CD14-positive monocyte (primary cell): ENCODE measurements around the gene BEGAIN. TPM values are rescaled to one million over a fixed set of nuclear protein-coding genes. Genes with fewer than 3 reads are reported as not detected.

ENCODE experiments used
- DNase-seq, 3 donors: peaks; one replicate each; pipeline ENCODE4 v3.0.0-alpha.2; 2011 to 2022
- H2AFZ ChIP-seq: 2 replicates; pipeline ENCODE4 v1.6.0; 2012; ENCODE audit warnings: mild to moderate bottlenecking, low read depth, low read length, inconsistent platforms; ENCODE audit not compliant: insufficient read depth, poor library complexity, severe bottlenecking
- H3K27ac ChIP-seq, 2 donors: 1 replicate in 1 of 2; 2 replicates in 1 of 2; pipeline ENCODE4 v1.5.1; 2012 to 2013; ENCODE audit warnings: low read length in 2 of 2, control low read depth in 1 of 2, inconsistent platforms in 1 of 2, low read depth in 1 of 2, mild to moderate bottlenecking in 1 of 2
- H3K27me3 ChIP-seq, 2 donors: one replicate each; pipeline versions ENCODE4 v1.6.0 to v1.6.1; 2011 to 2013; ENCODE audit warnings: low read length in 2 of 2; ENCODE audit not compliant: control insufficient read depth in 2 of 2, insufficient read depth in 2 of 2
- H3K36me3 ChIP-seq, 2 donors: replicated peaks in 1 of 2; 1 replicate in 1 of 2; 2 replicates in 1 of 2; pipeline versions ENCODE4 v1.5.1 to v1.6.1; 2012 to 2013; ENCODE audit warnings: low read length in 2 of 2, control low read depth in 1 of 2, inconsistent platforms in 1 of 2, mild to moderate bottlenecking in 1 of 2; ENCODE audit not compliant: insufficient read depth in 2 of 2, control insufficient read depth in 1 of 2
- H3K4me1 ChIP-seq, 2 donors: 1 replicate in 1 of 2; 2 replicates in 1 of 2; pipeline versions ENCODE4 v1.5.1 to v1.6.1; 2012 to 2013; ENCODE audit warnings: low read length in 2 of 2, control low read depth in 1 of 2, inconsistent platforms in 1 of 2, mild to moderate bottlenecking in 1 of 2, moderate library complexity in 1 of 2; ENCODE audit not compliant: insufficient read depth in 2 of 2, control insufficient read depth in 1 of 2
- H3K4me2 ChIP-seq: replicated peaks from 2 replicates; pipeline ENCODE3; 2012; ENCODE audit warnings: low read length, moderate library complexity, mild to moderate bottlenecking; ENCODE audit not compliant: poor library complexity, severe bottlenecking; ENCODE audit errors: extremely low read depth
- H3K4me3 ChIP-seq, 3 experiments: fragments of 200-600 bp in 1 of 3; sonication (generic) in 1 of 3; replicated peaks in 1 of 3; 1 replicate in 2 of 3; 2 replicates in 1 of 3; pipeline ENCODE4 v1.5.1; 2011 to 2013; ENCODE audit warnings: low read length in 3 of 3, mild to moderate bottlenecking in 3 of 3, control low read depth in 2 of 3, low read depth in 2 of 3, inconsistent platforms in 1 of 3, moderate library complexity in 1 of 3
- H3K79me2 ChIP-seq: 2 replicates; pipeline ENCODE4 v1.6.0; 2012; ENCODE audit warnings: mild to moderate bottlenecking, control low read depth, inconsistent platforms, low read length, moderate library complexity; ENCODE audit not compliant: insufficient read depth
- H3K9ac ChIP-seq: 2 replicates; pipeline ENCODE4 v1.6.0; 2017; ENCODE audit warnings: low read length, mild to moderate bottlenecking; ENCODE audit not compliant: insufficient read depth, poor library complexity, severe bottlenecking
- H3K9me3 ChIP-seq, 2 donors: replicated peaks in 1 of 2; 1 replicate in 1 of 2; 2 replicates in 1 of 2; pipeline versions ENCODE4 v1.5.1 to v1.6.1; 2012 to 2013; ENCODE audit warnings: low read length in 2 of 2, control low read depth in 1 of 2; ENCODE audit not compliant: control insufficient read depth in 1 of 2, insufficient read depth in 1 of 2
- H4K20me1 ChIP-seq: 2 replicates; pipeline ENCODE4 v1.6.0; 2012; ENCODE audit warnings: mild to moderate bottlenecking, low read length, control low read depth, moderate library complexity; ENCODE audit not compliant: insufficient read depth
- H3K27ac Mint-ChIP-seq, 7 donors: one replicate each; pipeline ENCODE4 v1.8.0; 2020; ENCODE audit warnings: mild to moderate bottlenecking in 7 of 7, mixed read lengths in 7 of 7, moderate library complexity in 6 of 7, inconsistent platforms in 2 of 7
- H3K27me3 Mint-ChIP-seq, 3 donors: one replicate each; pipeline ENCODE4 v1.8.0; 2021 to 2022; ENCODE audit warnings: low read depth in 3 of 3, mild to moderate bottlenecking in 3 of 3, mixed read lengths in 3 of 3, moderate library complexity in 3 of 3, inconsistent platforms in 1 of 3
- H3K36me3 Mint-ChIP-seq, 2 donors: one replicate each; pipeline ENCODE4 v1.8.0; 2020; ENCODE audit warnings: mixed read lengths in 2 of 2, inconsistent platforms in 1 of 2, mild to moderate bottlenecking in 1 of 2
- H3K4me1 Mint-ChIP-seq: one replicate; pipeline ENCODE4 v1.8.0; 2020; ENCODE audit warnings: mild to moderate bottlenecking, mixed read lengths
- H3K4me3 Mint-ChIP-seq, 2 donors: one replicate each; pipeline ENCODE4 v1.8.0; 2020; ENCODE audit warnings: mild to moderate bottlenecking in 2 of 2, mixed read lengths in 2 of 2, moderate library complexity in 1 of 2
- H3K9me3 Mint-ChIP-seq, 7 donors: one replicate each; pipeline ENCODE4 v1.8.0; 2020 to 2022; ENCODE audit warnings: mixed read lengths in 7 of 7, mild to moderate bottlenecking in 6 of 7, moderate library complexity in 6 of 7, inconsistent platforms in 2 of 7
- CTCF ChIP-seq: fragments of 200-600 bp; IDR thresholded peaks from one replicate; pipeline ENCODE4 v1.8.0; 2022; ENCODE audit warnings: antibody characterized with exemption, mild to moderate bottlenecking
- WGBS: methylation state at CpG from one replicate; pipeline ENCODE4 v1.1.5; 2013; ENCODE audit warnings: missing lambda C conversion rate; ENCODE audit not compliant: insufficient coverage; 5-methylcytosine and 5-hydroxymethylcytosine counted together
- intact Hi-C, 2 donors: fragments of 100-400 bp; cut with micrococcal nuclease; formaldehyde crosslinking; loops; one replicate each; pipeline versions ENCODE4 v1.15.0 to v1.15.1; 2023
- polyA plus RNA-seq, 3 donors: library from polyadenylated mRNA; depleted of rRNA in 1 of 3; unstranded in 2 of 3; stranded (reverse) in 1 of 3; fragments of 300-500 nt in 2 of 3; fragments of >200 nt in 1 of 3; fragmentation: Illumina TruSeq in 2 of 3; gene quantifications; 1 replicate in 2 of 3; 2 replicates in 1 of 3; pipeline ENCODE4 v1.2.3, GENCODE V29; 2012 to 2021

Gene BEGAIN
- polyA plus RNA-seq, 3 donors, result 0.25 to 0.45 TPM; not detected in 1

- H3K27me3 Mint-ChIP-seq, result peaks cover 0 to 4% (median 0%) of the 10 kb centered on the region in 3 donors
- Histone ChIP-seq H3K4me3 (no peak overlapping the region), H3K9ac (no peak overlapping the region), H3K9me3 (no peaks in the 10 kb centered on the region), H3K79me2 (no peaks in the 10 kb centered on the region), H4K20me1 (peaks cover 3% of the 10 kb centered on the region), H3K4me1 (peaks cover 23 to 25% of the 10 kb centered on the region in 2 donors), H3K27me3 (no peaks in the 10 kb centered on the region), H3K27ac (no peak overlapping the region), H3K36me3 (peaks cover 27 to 29% of the 10 kb centered on the region in 2 donors), H3K4me2 (no peak overlapping the region), H2AFZ (no peak overlapping the region)
- H3K27ac Mint-ChIP-seq, result peak overlapping the region in 1 of 7 donors; percentile 2
- H3K4me1 Mint-ChIP-seq, result peaks cover 27% of the 10 kb centered on the region
- H3K9me3 Mint-ChIP-seq, result peaks cover 0 to 2% (median 0%) of the 10 kb centered on the region in 7 donors
- peaks cover 13 to 27% of the 10 kb centered on the region in 2 donors for H3K36me3 Mint-ChIP-seq
- no peak overlapping the region for H3K4me3 Mint-ChIP-seq
- WGBS, result 99% methylated on average over 8 of the region's 10 CpGs
- peak in 1 of 3 donors; percentile 1 for DNase-seq
- no peak for TF ChIP-seq CTCF
- intact Hi-C loops, result loop anchor here in 1 of 2 donors (5.0 kb wide), 1 partner anchor 123 kb away; no protein-coding TSS in a partner anchor
Observed at GRCh38 chr14:100528962-100529560, 58.2 kb downstream of the BEGAIN start.

GRCh38 chr14:100526632-100527031 lies 60.6 kb downstream of the BEGAIN start:
- Mint-ChIP-seq H3K4me3 (no peak overlapping the region), H3K27me3 (peaks cover 0 to 2% (median 0%) of the 10 kb centered on the region in 3 donors), H3K36me3 (peaks cover 13 to 27% of the 10 kb centered on the region in 2 donors), H3K9me3 (no peaks in the 10 kb centered on the region), H3K27ac (no peak overlapping the region), H3K4me1 (peaks cover 4% of the 10 kb centered on the region)
- Histone ChIP-seq H3K36me3 (peaks cover 27 to 29% of the 10 kb centered on the region in 2 donors), H3K27ac (no peak overlapping the region), H3K4me3 (no peak overlapping the region), H3K27me3 (no peaks in the 10 kb centered on the region), H2AFZ (no peak overlapping the region), H3K4me1 (peaks cover 0 to 1% of the 10 kb centered on the region in 2 donors), H3K9me3 (no peaks in the 10 kb centered on the region), H4K20me1 (no peaks in the 10 kb centered on the region), H3K79me2 (no peaks in the 10 kb centered on the region), H3K9ac (no peak overlapping the region), H3K4me2 (no peak overlapping the region)
- 100% methylated on average over 2 of the region's 2 CpGs for WGBS
- peak in 1 of 3 donors; percentile 6 for DNase-seq
- intact Hi-C loops, result loop anchor here in 1 of 2 donors (5.0 kb wide), 1 partner anchor 126 kb away; no protein-coding TSS in a partner anchor
- no peak for TF ChIP-seq CTCF
